PC-3 (cell line): ENCODE measurements around the gene FUT8. TPM values are rescaled to one million over a fixed set of nuclear protein-coding genes. Genes with fewer than 3 reads are reported as not detected.

Experiments used
- ATAC-seq: fragments of 200-7000 bp; cut with Tn5 transposase; 2 replicates; pipeline ENCODE4 v1.9.1; 2020; ENCODE audit warnings: mild to moderate bottlenecking, moderate library complexity
- BruUV-seq: library from RNA; stranded (reverse); fragments of 400-500 nt; replicated peaks from 2 replicates; lab custom pipeline; 2021; lab: Mats Ljungman, UMichigan
- CTCF ChIA-PET: fragments of 300-600 bp; sonication (Branson Sonifier 250); formaldehyde crosslinking; loops from one replicate; lab custom pipeline; 2022; ENCODE audit warnings: antibody characterized with exemption; lab: Charles Lee
- POLR2A ChIA-PET: fragments of 300-600 bp; sonication (Branson Sonifier 250); formaldehyde crosslinking; loops from one replicate; lab custom pipeline; 2022; ENCODE audit warnings: antibody characterized with exemption; ENCODE audit not compliant: unreplicated experiment; lab: Charles Lee
- DNase-seq: peaks from one replicate; pipeline ENCODE4 v3.0.0-alpha.2; 2015
- H2AFZ ChIP-seq: fragments of 300-600 bp; sonication (generic); 2 replicates; pipeline ENCODE4 v1.6.0; 2016; ENCODE audit warnings: antibody characterized with exemption, low read length
- H3F3A ChIP-seq: fragments of 300-600 bp; sonication (generic); one replicate; pipeline ENCODE4 v1.6.0; 2017; ENCODE audit warnings: antibody characterized with exemption, low read length, control low read depth, mild to moderate bottlenecking; ENCODE audit not compliant: unreplicated experiment
- H3K27ac ChIP-seq: fragments of 300-600 bp; sonication (generic); 2 replicates; pipeline ENCODE4 v1.5.1; 2016; ENCODE audit warnings: mild to moderate bottlenecking, low read length
- H3K27me3 ChIP-seq: fragments of 300-600 bp; sonication (generic); 2 replicates; pipeline ENCODE4 v1.6.1; 2016; ENCODE audit warnings: low read length, mixed read lengths
- H3K36me3 ChIP-seq: fragments of 300-600 bp; sonication (generic); 2 replicates; pipeline ENCODE4 v1.6.1; 2016; ENCODE audit warnings: low read depth, mixed run types, low read length, mixed read lengths
- H3K4me1 ChIP-seq: fragments of 300-600 bp; sonication (generic); 2 replicates; pipeline ENCODE4 v1.5.1; 2016; ENCODE audit warnings: low read length; ENCODE audit not compliant: insufficient read depth
- H3K4me2 ChIP-seq: fragments of 300-600 bp; sonication (generic); 2 replicates; pipeline ENCODE4 v1.6.0; 2016; ENCODE audit warnings: low read length
- H3K4me3 ChIP-seq: fragments of 300-600 bp; sonication (generic); 2 replicates; pipeline ENCODE4 v1.5.1; 2016; ENCODE audit warnings: mild to moderate bottlenecking, low read length, mixed read lengths
- H3K79me2 ChIP-seq: fragments of 300-600 bp; sonication (generic); 2 replicates; pipeline ENCODE4 v1.6.1; 2017; ENCODE audit warnings: low read length, mixed read lengths
- H3K9ac ChIP-seq: fragments of 300-600 bp; sonication (generic); 2 replicates; pipeline ENCODE4 v1.6.0; 2016; ENCODE audit warnings: mild to moderate bottlenecking, low read length
- H3K9me2 ChIP-seq: fragments of 300-600 bp; sonication (generic); replicated peaks from 2 replicates; pipeline ENCODE4 v1.6.1; 2016; ENCODE audit warnings: mixed run types, low read length, mixed read lengths
- H3K9me3 ChIP-seq: fragments of 300-600 bp; sonication (generic); 2 replicates; pipeline ENCODE4 v1.6.1; 2016; ENCODE audit warnings: low read length, mixed read lengths
- H4K20me1 ChIP-seq: fragments of 300-600 bp; sonication (generic); 2 replicates; pipeline ENCODE4 v1.6.1; 2016; ENCODE audit warnings: low read length, mixed read lengths
- CTCF ChIP-seq: fragments of 300-600 bp; sonication (generic); conservative IDR thresholded peaks from 2 replicates; pipeline ENCODE4 v1.5.1; 2017; ENCODE audit warnings: antibody characterized with exemption, low read depth, mild to moderate bottlenecking, low read length
- EZH2 ChIP-seq: fragments of 300-600 bp; sonication (generic); IDR thresholded peaks from one replicate; pipeline ENCODE4 v1.6.1; 2017; ENCODE audit warnings: antibody characterized with exemption, mild to moderate bottlenecking, low read length; ENCODE audit not compliant: unreplicated experiment
- EZH2phosphoT487 ChIP-seq: fragments of 300-600 bp; sonication (generic); IDR thresholded peaks from 2 replicates; pipeline ENCODE4 v1.6.1; 2018; ENCODE audit warnings: mild to moderate bottlenecking, antibody characterized with exemption, low read length, borderline replicate concordance
- intact Hi-C: fragments of 100-400 bp; cut with micrococcal nuclease; formaldehyde crosslinking; loops from 2 replicates; pipeline ENCODE4 v1.9.0; 2023
- total RNA-seq: library from RNA; depleted of rRNA; stranded (reverse); fragments of >200 nt; gene quantifications from 2 replicates; pipeline ENCODE4 v1.2.3, GENCODE V29; 2014

FUT8 gene
- total RNA-seq, 1 experiment from 2014 or later, result 132 TPM

DNA sequence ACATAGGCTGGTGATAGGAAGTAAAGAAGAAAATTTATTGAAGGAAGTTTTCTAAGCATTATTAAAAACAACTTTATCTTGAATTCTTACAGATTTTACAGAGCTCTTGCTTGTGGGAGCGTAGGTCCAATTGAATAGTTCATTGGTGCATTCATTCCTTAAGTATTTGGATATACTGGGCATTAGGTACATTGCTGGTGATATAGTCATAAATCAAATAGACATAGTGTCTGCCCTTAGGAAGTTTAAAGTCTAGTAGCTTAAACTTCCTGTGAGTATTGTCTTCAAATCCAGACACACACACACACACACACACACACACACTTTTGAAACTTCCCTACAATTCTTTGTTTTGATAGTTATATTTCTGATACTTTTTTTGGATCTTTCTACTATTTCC is 226.7 kb downstream of the FUT8 start:
- CTCF ChIA-PET, result no interaction called here
- peak; percentile 91 for ATAC-seq
- H3K4me2 ChIP-seq, result no peak overlapping the region
- H3K9me2 ChIP-seq, result no peaks in the 10 kb centered on the region
- H3K36me3 ChIP-seq, result peaks cover 29% of the 10 kb centered on the region
- no peak overlapping the region for H2AFZ ChIP-seq
- H3K79me2 ChIP-seq, result peaks cover 57% of the 10 kb centered on the region
- H3K4me3 ChIP-seq, result no peak overlapping the region
- H3K9ac ChIP-seq, result no peak overlapping the region
- intact Hi-C loops, result no loop called here
- no peak overlapping the region for H3K27ac ChIP-seq
- no peaks in the 10 kb centered on the region for H3K27me3 ChIP-seq
- TF ChIP-seq CTCF, result no peak
- TF ChIP-seq EZH2phosphoT487, result no peak
- no peak for TF ChIP-seq EZH2
- no peaks in the 10 kb centered on the region for H4K20me1 ChIP-seq
- H3K4me1 ChIP-seq, result peaks cover 9% of the 10 kb centered on the region
- POLR2A ChIA-PET, result no interaction called here
- no TSS peak for BruUV-seq
- peak; percentile 59 for DNase-seq
- H3K9me3 ChIP-seq, result 0 out of 2 replicates have a peak, but pooled peaks cover 12% of the 10 kb centered on the region
- H3F3A ChIP-seq, result no peaks in the 10 kb centered on the region

- no peak overlapping the region for H3K4me3 ChIP-seq
- ATAC-seq (no peak), DNase-seq (no peak)
- H2AFZ ChIP-seq, result no peak overlapping the region
- BruUV-seq, result no TSS peak
- no peak for TF ChIP-seq EZH2phosphoT487
- TF ChIP-seq EZH2, result no peak
- no peak for TF ChIP-seq CTCF
- ChIA-PET POLR2A (no interaction called here), CTCF (no interaction called here)
- no peak overlapping the region for H3K4me2 ChIP-seq
- H3K79me2 ChIP-seq, result no peaks in the 10 kb centered on the region
- H4K20me1 ChIP-seq, result no peaks in the 10 kb centered on the region
- no peaks in the 10 kb centered on the region for H3F3A ChIP-seq
- no peak overlapping the region for H3K9ac ChIP-seq
- no peak overlapping the region for H3K27ac ChIP-seq
- H3K27me3 ChIP-seq, result no peaks in the 10 kb centered on the region
- no peaks in the 10 kb centered on the region for H3K9me2 ChIP-seq
- H3K4me1 ChIP-seq, result no peaks in the 10 kb centered on the region
- peaks cover 4% of the 10 kb centered on the region; the same call in 1 of the 2 replicates for H3K9me3 ChIP-seq
- intact Hi-C loops, result no loop called here
- H3K36me3 ChIP-seq, result peaks cover 27% of the 10 kb centered on the region
Measured at GRCh38 chr14:65650826-65651225, 238.3 kb downstream of the FUT8 start.

DNA sequence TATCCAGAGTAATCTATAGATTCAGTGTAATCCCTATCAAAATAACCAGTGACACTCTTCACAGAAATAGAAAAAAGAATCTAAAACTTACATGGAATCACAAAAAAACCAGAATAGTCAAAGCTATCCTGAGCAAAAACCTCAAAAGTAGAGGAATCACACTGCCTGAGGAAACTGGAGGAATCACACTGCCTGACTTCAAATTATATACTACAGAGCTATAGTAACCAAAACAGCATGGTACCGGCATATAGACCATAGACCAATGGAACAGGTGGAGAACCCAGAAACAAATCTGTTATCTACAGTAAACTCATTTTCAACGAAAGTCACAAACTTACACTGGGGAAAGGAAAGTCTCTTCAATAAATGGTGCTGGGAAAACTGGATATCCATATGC is 244.0 kb downstream of the FUT8 start:
- H3K9me2 ChIP-seq, result no peaks in the 10 kb centered on the region
- ATAC-seq (no peak), DNase-seq (no peak)
- POLR2A ChIA-PET, result no interaction called here
- H3K4me1 ChIP-seq, result peaks cover 18% of the 10 kb centered on the region
- no TSS peak for BruUV-seq
- no peak overlapping the region for H3K27ac ChIP-seq
- TF ChIP-seq CTCF (no peak), EZH2phosphoT487 (no peak), EZH2 (no peak)
- intact Hi-C loops, result no loop called here
- no peaks in the 10 kb centered on the region for H3K27me3 ChIP-seq
- CTCF ChIA-PET, result no interaction called here
- peaks cover 10% of the 10 kb centered on the region for H3F3A ChIP-seq
- H2AFZ ChIP-seq, result no peak overlapping the region
- no peaks in the 10 kb centered on the region for H3K79me2 ChIP-seq
- peaks cover 11% of the 10 kb centered on the region for H3K36me3 ChIP-seq
- H3K9me3 ChIP-seq, result peaks cover 7% of the 10 kb centered on the region; the same call in 1 of the 2 replicates
- H3K4me2 ChIP-seq, result no peak overlapping the region
- H4K20me1 ChIP-seq, result 0 out of 2 replicates have a peak, but pooled peaks cover 6% of the 10 kb centered on the region
- no peak overlapping the region for H3K4me3 ChIP-seq
- no peak overlapping the region for H3K9ac ChIP-seq
